ENCODE measurements around the gene PRKRIP1. TPM values are rescaled to one million over a fixed set of nuclear protein-coding genes. Genes with fewer than 3 reads are reported as not detected.
"Not testable (repeated sequence)": the region's sequence is repeated elsewhere in the genome, so short reads cannot be mapped to it uniquely, and the experiment has no call there.

PRKRIP1 gene
- total and polyA plus RNA-seq, 5 donors from 2014 or later: 12.3 to 47.7 (median 15.4) TPM

DNA sequence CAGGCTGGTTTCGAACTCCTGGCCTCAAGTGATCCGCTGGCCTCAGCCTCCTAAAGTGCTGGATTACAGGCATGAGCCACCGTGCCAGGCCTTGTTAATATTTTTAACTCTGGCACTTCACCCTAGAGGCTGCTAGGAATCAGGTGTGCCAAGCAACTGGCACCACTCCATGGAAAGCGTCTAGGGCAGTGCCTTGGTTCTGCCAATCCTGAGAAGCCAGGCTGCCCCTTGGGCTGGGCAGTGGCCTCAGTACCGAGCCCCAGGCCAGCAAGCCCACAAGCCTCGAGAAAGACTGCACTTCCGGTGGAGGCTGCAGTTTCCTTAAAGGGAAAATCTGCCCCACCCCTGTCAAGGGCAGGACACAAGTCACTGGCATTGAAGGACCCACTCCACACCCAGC, 57.2 kb downstream of the PRKRIP1 start:
- DNase-seq: no peak
- H3K4me3 ChIP-seq (ENCODE audit: low read depth, low read length): no peak overlapping the region
- Mint-ChIP-seq H3K4me3 (no peak overlapping the region), H3K27ac (no peak overlapping the region), H3K4me1 (peaks cover 0 to 2% (median 0%) of the 10 kb centered on the region in 4 donors), H3K27me3 (no peaks in the 10 kb centered on the region), H3K9me3 (no peaks in the 10 kb centered on the region), H3K36me3 (no peaks in the 10 kb centered on the region)
- H3K36me3 ChIP-seq (ENCODE audit: control insufficient read depth, insufficient read depth, low read length): peaks cover 21% of the 10 kb centered on the region
- no peak for ATAC-seq (ENCODE audit: low read depth in 2 of 2)
- no peak overlapping the region for H3K27ac ChIP-seq (ENCODE audit: insufficient read depth, low read length, poor library complexity, severe bottlenecking)
- no peaks in the 10 kb centered on the region for H3K9me3 ChIP-seq (ENCODE audit: control insufficient read depth in 2 of 2, low read length in 2 of 2)
- no peaks in the 10 kb centered on the region for H3K27me3 ChIP-seq (ENCODE audit: control insufficient read depth, insufficient read depth, low read length)
- H3K4me1 ChIP-seq (ENCODE audit: control insufficient read depth, insufficient read depth, low read length, poor library complexity, severe bottlenecking): no peaks in the 10 kb centered on the region

DNA sequence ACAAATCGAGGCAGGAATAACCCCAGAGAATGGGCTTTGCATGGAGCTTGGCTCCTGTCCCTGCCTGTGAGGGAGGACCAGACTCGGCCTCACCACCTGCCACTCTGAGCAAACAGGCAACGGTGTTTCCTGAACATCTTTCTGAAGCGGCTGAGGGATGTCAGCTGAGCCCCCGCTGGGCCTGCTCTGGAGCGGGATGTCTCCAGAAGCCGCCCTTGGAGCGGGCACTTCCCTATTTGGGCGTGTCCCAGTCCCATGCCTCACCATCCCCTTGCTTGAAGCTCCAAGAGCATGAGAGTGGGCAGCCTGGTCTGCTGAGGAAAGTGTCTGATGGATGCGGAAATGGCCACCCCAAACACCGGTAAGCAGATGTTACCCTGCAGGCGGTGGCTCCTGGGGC, 58.3 kb downstream of the PRKRIP1 start:
- no peaks in the 10 kb centered on the region for H3K9me3 Mint-ChIP-seq
- Histone ChIP-seq H3K27me3 (ENCODE audit: control insufficient read depth, insufficient read depth, low read length) (no peaks in the 10 kb centered on the region), H3K4me3 (ENCODE audit: low read depth, low read length) (no peak overlapping the region), H3K36me3 (ENCODE audit: control insufficient read depth, insufficient read depth, low read length) (peaks cover 26% of the 10 kb centered on the region), H3K4me1 (ENCODE audit: control insufficient read depth, insufficient read depth, low read length, poor library complexity, severe bottlenecking) (no peaks in the 10 kb centered on the region), H3K27ac (ENCODE audit: insufficient read depth, low read length, poor library complexity, severe bottlenecking) (no peak overlapping the region), H3K9me3 (ENCODE audit: control insufficient read depth in 2 of 2, low read length in 2 of 2) (no peaks in the 10 kb centered on the region)
- no peaks in the 10 kb centered on the region for H3K36me3 Mint-ChIP-seq
- H3K27ac Mint-ChIP-seq: no peak overlapping the region
- H3K27me3 Mint-ChIP-seq: no peaks in the 10 kb centered on the region
- ATAC-seq (ENCODE audit: low read depth in 2 of 2) (no peak), DNase-seq (no peak)
- no peak overlapping the region for H3K4me3 Mint-ChIP-seq
- H3K4me1 Mint-ChIP-seq: peaks cover 0 to 2% (median 0%) of the 10 kb centered on the region in 4 donors

DNA sequence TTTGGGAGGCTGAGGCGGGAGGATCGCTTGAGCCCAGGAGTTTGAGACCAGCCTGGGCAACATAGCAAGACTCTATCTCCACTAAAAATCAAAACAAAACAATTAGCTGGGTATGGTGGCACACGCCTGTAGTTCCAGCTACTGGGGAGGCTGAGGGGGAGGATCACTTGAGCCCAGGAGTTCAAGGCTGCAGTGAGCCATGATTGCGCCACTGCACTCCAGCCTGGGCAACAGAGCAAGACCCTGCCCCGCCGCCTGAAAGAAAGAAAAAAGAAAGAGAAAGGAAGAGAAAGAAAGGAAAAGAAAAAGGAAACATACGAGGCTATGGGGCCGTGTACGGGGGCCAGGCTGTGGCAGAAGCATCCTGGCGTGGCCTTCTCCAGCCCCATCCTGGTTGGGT, 58.8 kb downstream of the PRKRIP1 start:
- H3K4me1 Mint-ChIP-seq; H3K9me3 Mint-ChIP-seq; H3K4me3 ChIP-seq (ENCODE audit: low read depth, low read length); H3K36me3 Mint-ChIP-seq; ATAC-seq (ENCODE audit: low read depth in 2 of 2); H3K27me3 Mint-ChIP-seq; H3K27me3 ChIP-seq (ENCODE audit: control insufficient read depth, insufficient read depth, low read length); H3K4me3 Mint-ChIP-seq; H3K4me1 ChIP-seq (ENCODE audit: control insufficient read depth, insufficient read depth, low read length, poor library complexity, severe bottlenecking); H3K27ac ChIP-seq (ENCODE audit: insufficient read depth, low read length, poor library complexity, severe bottlenecking); H3K9me3 ChIP-seq (ENCODE audit: control insufficient read depth in 2 of 2, low read length in 2 of 2); DNase-seq; H3K27ac Mint-ChIP-seq: not testable (repeated sequence)
- peaks cover 27% of the 10 kb centered on the region for H3K36me3 ChIP-seq (ENCODE audit: control insufficient read depth, insufficient read depth, low read length)

DNA sequence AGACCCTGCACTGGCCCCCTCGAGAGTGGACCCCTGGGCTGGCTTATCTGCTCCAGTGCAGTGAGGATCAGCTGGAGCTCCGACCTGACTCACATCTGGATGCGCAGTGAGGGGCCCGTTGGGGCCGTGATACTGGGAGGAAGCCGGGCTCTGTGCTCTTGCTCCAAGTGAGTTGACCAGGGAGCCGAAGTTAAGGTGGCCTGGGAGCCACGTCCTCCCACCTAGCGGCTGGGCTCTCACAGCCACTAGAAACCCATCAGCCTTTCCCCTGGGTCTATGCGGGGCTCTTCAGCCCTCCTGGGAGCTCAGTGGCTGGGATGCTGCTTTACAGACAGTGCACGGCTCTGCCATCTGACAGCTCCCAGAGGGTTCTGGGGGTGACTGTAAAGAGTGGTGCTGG, 59.4 kb downstream of the PRKRIP1 start:
- no peak overlapping the region for H3K4me3 Mint-ChIP-seq
- H3K4me1 Mint-ChIP-seq: peaks cover 0 to 2% (median 0%) of the 10 kb centered on the region in 4 donors
- Histone ChIP-seq H3K27me3 (ENCODE audit: control insufficient read depth, insufficient read depth, low read length) (no peaks in the 10 kb centered on the region), H3K9me3 (ENCODE audit: control insufficient read depth in 2 of 2, low read length in 2 of 2) (no peaks in the 10 kb centered on the region), H3K4me1 (ENCODE audit: control insufficient read depth, insufficient read depth, low read length, poor library complexity, severe bottlenecking) (no peaks in the 10 kb centered on the region), H3K36me3 (ENCODE audit: control insufficient read depth, insufficient read depth, low read length) (peaks cover 27% of the 10 kb centered on the region), H3K27ac (ENCODE audit: insufficient read depth, low read length, poor library complexity, severe bottlenecking) (no peak overlapping the region), H3K4me3 (ENCODE audit: low read depth, low read length) (no peak overlapping the region)
- DNase-seq (no peak), ATAC-seq (ENCODE audit: low read depth in 2 of 2) (no peak)
- no peak overlapping the region for H3K27ac Mint-ChIP-seq
- H3K9me3 Mint-ChIP-seq: no peaks in the 10 kb centered on the region
- H3K36me3 Mint-ChIP-seq: no peaks in the 10 kb centered on the region
- H3K27me3 Mint-ChIP-seq: no peaks in the 10 kb centered on the region

DNA sequence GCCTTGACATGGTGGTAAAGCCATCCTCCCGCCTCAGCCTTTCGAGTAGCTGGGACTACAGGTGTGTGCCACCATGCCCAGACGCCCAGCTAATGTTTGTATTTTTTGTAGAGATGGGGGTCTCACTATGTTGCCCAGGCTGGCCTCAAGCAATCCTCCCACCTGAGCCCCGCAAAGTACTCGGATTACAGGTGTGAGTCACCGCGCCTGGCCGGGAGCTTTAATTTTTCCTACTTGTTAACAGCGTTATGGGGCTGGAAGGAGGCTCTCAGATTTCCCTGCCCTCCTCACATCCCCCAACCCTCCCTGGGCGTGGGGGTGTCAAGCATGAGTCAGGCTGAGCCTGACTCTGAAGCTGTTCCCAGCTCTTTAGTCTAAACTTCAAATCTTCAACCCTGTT, 60.2 kb downstream of the PRKRIP1 start:
- H3K27me3 Mint-ChIP-seq: no peaks in the 10 kb centered on the region
- peaks cover 27% of the 10 kb centered on the region for H3K36me3 ChIP-seq (ENCODE audit: control insufficient read depth, insufficient read depth, low read length)
- no peaks in the 10 kb centered on the region for H3K9me3 ChIP-seq (ENCODE audit: control insufficient read depth in 2 of 2, low read length in 2 of 2)
- H3K36me3 Mint-ChIP-seq: no peaks in the 10 kb centered on the region
- H3K9me3 Mint-ChIP-seq: no peaks in the 10 kb centered on the region
- DNase-seq (no peak), ATAC-seq (ENCODE audit: low read depth in 2 of 2) (no peak)
- no peak overlapping the region for H3K4me3 ChIP-seq (ENCODE audit: low read depth, low read length)
- no peak overlapping the region for H3K27ac Mint-ChIP-seq
- H3K4me3 Mint-ChIP-seq: no peak overlapping the region
- H3K4me1 Mint-ChIP-seq: peaks cover 0 to 5% (median 0%) of the 10 kb centered on the region in 4 donors
- no peaks in the 10 kb centered on the region for H3K27me3 ChIP-seq (ENCODE audit: control insufficient read depth, insufficient read depth, low read length)
- no peaks in the 10 kb centered on the region for H3K4me1 ChIP-seq (ENCODE audit: control insufficient read depth, insufficient read depth, low read length, poor library complexity, severe bottlenecking)
- no peak overlapping the region for H3K27ac ChIP-seq (ENCODE audit: insufficient read depth, low read length, poor library complexity, severe bottlenecking)

DNA sequence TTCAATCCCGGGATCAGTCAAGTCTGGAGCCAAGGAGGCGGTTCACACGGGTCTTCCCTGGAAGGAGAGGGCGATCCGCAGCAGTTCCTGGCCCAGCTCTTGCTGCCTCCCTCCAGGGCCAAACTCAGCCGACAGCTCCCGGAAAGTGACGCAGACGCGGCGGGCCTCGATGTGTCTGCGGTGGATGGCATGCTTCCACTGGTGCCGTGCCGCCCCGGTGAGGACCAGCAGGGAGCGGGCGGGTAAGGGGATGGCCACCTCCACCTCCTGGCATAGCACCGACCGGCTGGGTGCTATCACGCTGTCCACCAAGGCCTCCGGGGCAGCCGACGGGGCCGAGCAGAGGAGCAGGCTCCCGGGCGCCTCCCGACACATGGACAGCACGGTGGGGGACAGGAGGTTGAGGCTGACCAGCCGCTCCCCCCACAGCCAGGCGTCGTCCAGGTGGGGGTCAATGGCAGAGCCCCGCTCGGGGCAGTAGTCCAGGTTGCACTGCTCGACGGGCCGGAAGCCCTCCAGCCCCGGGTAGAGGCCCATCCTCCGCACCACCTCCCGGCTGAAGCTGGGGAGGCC, 61.3 kb downstream of the PRKRIP1 start:
- Mint-ChIP-seq H3K36me3 (no peaks in the 10 kb centered on the region), H3K4me3 (no peak overlapping the region), H3K9me3 (no peaks in the 10 kb centered on the region), H3K4me1 (peaks cover 0 to 13% (median 2%) of the 10 kb centered on the region in 4 donors), H3K27ac (no peak overlapping the region), H3K27me3 (no peaks in the 10 kb centered on the region)
- Histone ChIP-seq H3K27ac (ENCODE audit: insufficient read depth, low read length, poor library complexity, severe bottlenecking) (no peak overlapping the region), H3K9me3 (ENCODE audit: control insufficient read depth in 2 of 2, low read length in 2 of 2) (no peaks in the 10 kb centered on the region), H3K27me3 (ENCODE audit: control insufficient read depth, insufficient read depth, low read length) (no peaks in the 10 kb centered on the region), H3K4me3 (ENCODE audit: low read depth, low read length) (no peak overlapping the region), H3K36me3 (ENCODE audit: control insufficient read depth, insufficient read depth, low read length) (peaks cover 27% of the 10 kb centered on the region), H3K4me1 (ENCODE audit: control insufficient read depth, insufficient read depth, low read length, poor library complexity, severe bottlenecking) (no peaks in the 10 kb centered on the region)
- DNase-seq: no peak
- no peak for ATAC-seq (ENCODE audit: low read depth in 2 of 2)

DNA sequence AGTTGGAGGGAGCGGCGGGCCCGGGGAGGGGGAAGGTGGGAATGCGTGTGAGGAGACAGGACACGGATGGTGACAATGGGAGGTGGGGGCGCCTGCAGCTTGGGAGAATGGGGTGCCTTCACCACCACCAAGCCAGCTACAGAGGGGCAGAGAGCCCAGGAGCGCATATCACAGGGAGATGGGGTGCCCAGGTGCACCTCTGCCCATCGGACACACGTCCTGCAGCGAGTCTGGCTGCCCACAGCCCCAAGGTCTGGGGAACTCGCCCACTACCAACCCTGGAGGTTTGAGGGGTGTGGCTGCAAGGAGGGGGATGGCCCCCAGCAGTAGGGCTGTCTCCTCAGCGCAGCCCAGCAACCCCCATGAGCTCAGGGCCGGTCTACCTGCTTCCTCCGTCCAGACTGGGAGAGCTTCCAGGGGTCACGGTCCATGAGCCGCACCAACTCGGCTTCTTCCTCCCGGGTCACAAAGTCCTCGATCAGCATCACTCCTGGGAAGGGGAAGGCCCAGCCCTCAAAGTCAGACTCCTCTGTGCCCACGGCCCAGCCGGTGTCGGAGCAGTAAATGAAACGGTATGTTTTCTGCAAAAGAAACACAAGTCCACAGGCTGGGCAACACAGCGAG, 63.2 kb downstream of the PRKRIP1 start:
- Mint-ChIP-seq H3K27me3 (no peaks in the 10 kb centered on the region), H3K4me1 (peaks cover 0 to 29% (median 8%) of the 10 kb centered on the region in 4 donors), H3K4me3 (peak overlapping the region in 1 of 4 donors; percentile 35), H3K9me3 (no peaks in the 10 kb centered on the region), H3K36me3 (no peaks in the 10 kb centered on the region), H3K27ac (no peak overlapping the region)
- peaks cover 9% of the 10 kb centered on the region for H3K4me1 ChIP-seq (ENCODE audit: control insufficient read depth, insufficient read depth, low read length, poor library complexity, severe bottlenecking)
- no peak overlapping the region for H3K4me3 ChIP-seq (ENCODE audit: low read depth, low read length)
- no peaks in the 10 kb centered on the region for H3K27me3 ChIP-seq (ENCODE audit: control insufficient read depth, insufficient read depth, low read length)
- no peaks in the 10 kb centered on the region for H3K9me3 ChIP-seq (ENCODE audit: control insufficient read depth in 2 of 2, low read length in 2 of 2)
- H3K36me3 ChIP-seq (ENCODE audit: control insufficient read depth, insufficient read depth, low read length): peaks cover 27% of the 10 kb centered on the region
- H3K27ac ChIP-seq (ENCODE audit: insufficient read depth, low read length, poor library complexity, severe bottlenecking): no peak overlapping the region
- no peak for ATAC-seq (ENCODE audit: low read depth in 2 of 2)
- DNase-seq: no peak

DNA sequence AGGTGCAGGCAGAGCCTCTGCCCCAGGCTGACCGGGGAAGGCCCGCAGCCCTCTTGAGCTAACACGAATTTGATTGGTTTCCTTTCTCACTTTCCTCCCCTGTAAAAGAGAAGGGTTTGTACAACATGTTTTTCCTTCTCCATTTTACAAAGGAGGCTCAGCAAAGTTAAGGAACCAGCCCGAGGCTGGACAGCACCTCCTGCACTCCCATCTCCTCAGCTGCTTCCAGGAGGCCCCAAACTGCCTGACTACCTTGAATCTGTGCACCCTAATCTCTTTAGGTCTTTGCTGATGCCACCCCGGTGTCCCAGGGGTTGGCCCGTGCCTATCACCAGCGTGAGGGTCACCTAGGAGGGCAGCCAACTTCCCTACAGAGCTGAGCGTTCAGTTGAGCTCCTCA, 64.3 kb downstream of the PRKRIP1 start:
- H3K27me3 ChIP-seq (ENCODE audit: control insufficient read depth, insufficient read depth, low read length): no peaks in the 10 kb centered on the region
- no peaks in the 10 kb centered on the region for H3K9me3 Mint-ChIP-seq
- ATAC-seq (ENCODE audit: low read depth in 2 of 2) (no peak), DNase-seq (no peak)
- peaks cover 0 to 34% (median 8%) of the 10 kb centered on the region in 4 donors for H3K4me1 Mint-ChIP-seq
- H3K36me3 ChIP-seq (ENCODE audit: control insufficient read depth, insufficient read depth, low read length): peaks cover 27% of the 10 kb centered on the region
- H3K36me3 Mint-ChIP-seq: no peaks in the 10 kb centered on the region
- no peaks in the 10 kb centered on the region for H3K27me3 Mint-ChIP-seq
- no peak overlapping the region for H3K27ac ChIP-seq (ENCODE audit: insufficient read depth, low read length, poor library complexity, severe bottlenecking)
- peak overlapping the region in 1 of 3 donors; percentile 59 for H3K27ac Mint-ChIP-seq
- no peak overlapping the region for H3K4me3 ChIP-seq (ENCODE audit: low read depth, low read length)
- H3K9me3 ChIP-seq (ENCODE audit: control insufficient read depth in 2 of 2, low read length in 2 of 2): no peaks in the 10 kb centered on the region
- H3K4me3 Mint-ChIP-seq: peak overlapping the region in 1 of 4 donors; percentile 80
- H3K4me1 ChIP-seq (ENCODE audit: control insufficient read depth, insufficient read depth, low read length, poor library complexity, severe bottlenecking): peaks cover 17% of the 10 kb centered on the region
